Fibroblast of peridontal ligament (primary cell): Measurements from ENCODE around the gene SUN1.
"Not testable (repeated sequence)": the region's sequence is repeated elsewhere in the genome, so short reads cannot be mapped to it uniquely, and the experiment has no call there.

Experiments
- DNase-seq: peaks from one replicate; pipeline ENCODE4 v3.0.0-alpha.2; 2010; ENCODE audit errors: extremely low read depth

SUN1 gene

DNA sequence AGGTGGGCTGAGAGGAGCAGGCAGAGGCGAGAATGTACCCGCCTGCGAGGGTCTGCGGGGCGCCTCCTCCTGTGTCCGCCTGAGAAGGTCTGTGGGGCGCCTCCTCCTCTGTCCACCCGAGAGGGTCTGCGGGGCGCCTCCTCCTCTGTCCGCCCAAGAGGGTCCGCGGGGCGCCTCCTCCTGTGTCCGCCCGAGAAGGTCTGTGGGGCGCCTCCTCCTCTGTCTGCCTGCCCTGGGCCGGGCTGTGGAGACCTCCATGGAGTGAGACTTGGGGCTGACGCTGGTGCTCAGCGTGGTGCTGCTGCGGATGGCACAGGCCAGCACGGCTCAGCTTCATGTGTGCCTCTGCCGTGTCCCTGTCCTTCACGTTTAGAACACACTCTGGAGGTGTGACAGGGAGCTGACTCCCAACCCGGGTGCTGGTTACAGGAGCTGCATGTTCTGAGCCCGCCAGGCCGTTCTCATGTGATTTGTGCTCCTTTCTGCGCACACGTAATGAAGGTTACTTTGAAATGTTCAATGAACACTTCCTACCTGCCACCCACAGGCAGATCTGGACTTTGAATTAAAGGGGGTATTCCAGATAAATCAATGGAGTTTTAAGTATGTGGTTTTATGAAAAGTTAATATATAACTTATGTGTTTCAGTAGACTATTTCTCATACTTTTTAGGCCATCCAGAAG lies 23.6 kb downstream of the SUN1 start:
- DNase-seq = no peak

DNA sequence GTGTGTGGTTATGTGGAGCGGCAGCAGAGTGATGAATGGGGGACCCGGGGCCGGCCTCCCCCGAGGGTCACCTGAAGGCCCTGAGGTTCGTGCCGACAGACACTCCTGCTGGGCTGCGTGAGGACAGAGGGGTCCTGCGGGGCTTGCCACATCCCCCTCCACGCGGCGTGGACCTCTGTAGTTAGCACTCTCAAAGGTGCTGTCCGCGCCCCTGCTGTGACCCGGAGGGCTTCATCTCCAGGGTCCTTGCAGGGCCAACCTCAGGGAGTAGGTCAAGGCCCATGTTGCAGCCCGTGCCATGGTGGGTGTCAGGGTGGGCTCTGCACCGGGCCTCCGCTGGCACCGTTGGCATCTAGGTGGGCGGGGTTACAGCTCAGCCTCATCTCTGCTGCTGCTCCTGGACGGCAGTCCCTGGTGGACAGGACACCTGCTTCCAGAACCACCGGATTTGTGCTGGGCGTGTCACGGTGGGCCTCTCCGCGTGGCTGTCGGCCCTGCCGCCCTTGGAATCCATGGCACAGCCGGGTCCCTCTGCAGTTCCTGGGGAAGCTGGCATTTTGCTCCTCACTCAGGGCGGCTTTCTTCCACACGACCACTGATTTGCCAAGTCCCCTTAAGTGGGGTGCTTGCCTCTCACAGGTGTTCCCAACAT lies 24.3 kb downstream of the SUN1 start:
- no peak for DNase-seq

DNA sequence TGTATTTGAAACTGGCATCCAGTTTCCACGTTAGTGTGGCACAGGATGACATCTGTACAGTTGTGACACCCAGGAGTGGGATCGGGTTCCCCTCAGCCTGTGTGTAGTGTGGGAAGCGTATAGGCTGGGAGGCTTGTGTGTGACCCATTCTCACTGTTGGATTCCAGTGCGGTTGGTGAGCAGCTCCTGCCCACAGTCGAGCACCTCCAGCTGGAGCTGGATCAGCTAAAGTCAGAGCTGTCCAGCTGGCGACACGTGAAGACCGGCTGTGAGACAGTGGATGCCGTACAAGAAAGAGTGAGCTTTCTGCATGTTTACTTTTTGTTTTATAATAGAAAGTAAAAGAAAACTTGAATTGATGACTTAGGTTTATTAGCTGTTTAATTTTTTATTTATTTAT lies 25.4 kb downstream of the SUN1 start:
- no peak for DNase-seq

DNA sequence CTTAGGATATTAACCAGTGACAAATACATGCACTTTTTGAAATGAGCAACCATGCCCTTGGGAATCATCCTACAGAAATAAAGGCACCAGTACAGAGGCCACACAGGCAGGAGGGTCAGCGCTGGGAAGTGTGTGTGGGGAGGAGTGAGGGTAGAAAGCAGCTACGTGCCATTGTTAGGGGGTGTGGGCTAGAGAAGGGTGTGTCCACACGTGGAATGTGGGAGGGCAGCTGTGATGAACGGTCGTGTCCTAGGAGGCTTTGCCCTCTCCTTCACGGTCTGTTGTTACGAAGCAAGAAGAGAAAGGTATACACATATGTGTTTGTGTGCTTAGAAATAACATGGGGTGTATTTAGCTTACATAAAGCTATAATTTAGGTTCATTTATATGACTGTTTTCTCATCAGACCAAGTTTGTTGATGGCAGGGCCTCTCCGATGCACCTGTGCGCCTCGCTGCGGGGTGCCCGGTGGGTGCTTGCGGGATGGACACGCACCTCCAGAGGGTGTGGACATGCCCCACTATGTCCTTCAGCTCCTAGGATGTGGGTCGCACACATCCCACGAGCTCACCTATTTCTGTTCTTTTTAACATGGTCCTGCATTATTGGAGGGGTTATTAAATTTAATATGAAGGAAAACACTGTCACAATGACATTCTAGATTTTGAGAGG lies 27.2 kb downstream of the SUN1 start:
- DNase-seq = no peak

DNA sequence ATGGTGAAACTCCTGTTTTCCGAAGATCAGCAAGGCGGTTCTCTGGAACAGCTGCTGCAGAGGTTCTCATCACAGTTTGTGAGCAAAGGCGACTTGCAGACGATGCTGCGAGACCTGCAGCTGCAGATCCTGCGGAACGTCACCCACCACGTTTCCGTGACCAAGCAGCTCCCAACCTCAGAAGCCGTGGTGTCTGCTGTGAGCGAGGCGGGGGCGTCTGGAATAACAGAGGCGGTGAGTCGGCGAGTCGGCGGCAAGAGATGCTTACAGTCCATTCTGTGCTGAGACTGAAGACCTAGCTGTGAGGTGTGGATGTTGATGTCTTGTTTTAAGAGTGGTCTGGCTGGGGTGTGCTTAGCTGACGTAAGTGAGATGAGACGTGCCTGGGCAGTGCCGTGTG lies 27.9 kb downstream of the SUN1 start:
- no peak for DNase-seq

DNA sequence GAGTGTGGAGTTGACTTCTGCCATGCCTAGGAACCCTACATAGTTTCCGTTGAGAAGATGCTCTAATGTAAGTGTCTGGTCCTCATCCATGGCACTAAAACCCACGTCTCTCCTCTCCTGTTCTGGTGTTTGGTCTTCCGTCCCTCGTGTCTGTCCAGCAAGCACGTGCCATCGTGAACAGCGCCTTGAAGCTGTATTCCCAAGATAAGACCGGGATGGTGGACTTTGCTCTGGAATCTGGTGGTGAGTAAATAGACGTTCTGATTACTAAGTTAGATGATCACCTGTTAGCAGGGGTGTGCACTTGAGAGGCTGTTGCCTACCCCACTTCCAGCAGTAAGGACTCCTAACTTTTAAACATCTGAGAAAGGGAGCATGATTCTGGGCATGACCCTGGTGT lies 28.9 kb downstream of the SUN1 start:
- no peak for DNase-seq

DNA sequence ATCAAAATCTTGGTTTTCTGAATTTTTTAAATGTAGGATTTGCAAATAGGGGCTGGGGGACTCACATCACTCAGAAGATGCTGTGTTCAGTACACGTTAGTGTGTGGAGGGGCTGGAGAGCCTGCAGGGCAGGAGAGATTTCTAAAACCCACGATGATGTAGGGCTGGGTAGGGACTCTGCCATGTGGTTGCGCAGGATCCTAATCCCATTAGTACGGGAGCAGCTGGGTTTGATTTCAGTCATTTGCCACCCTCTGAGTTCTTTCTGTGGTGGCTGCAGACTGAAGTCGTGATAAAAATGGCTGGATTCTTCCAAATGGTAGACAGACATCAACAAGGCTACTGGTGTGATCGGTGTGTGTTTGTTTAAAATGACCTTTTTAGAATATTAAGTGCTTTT lies 29.9 kb downstream of the SUN1 start:
- no peak for DNase-seq

DNA sequence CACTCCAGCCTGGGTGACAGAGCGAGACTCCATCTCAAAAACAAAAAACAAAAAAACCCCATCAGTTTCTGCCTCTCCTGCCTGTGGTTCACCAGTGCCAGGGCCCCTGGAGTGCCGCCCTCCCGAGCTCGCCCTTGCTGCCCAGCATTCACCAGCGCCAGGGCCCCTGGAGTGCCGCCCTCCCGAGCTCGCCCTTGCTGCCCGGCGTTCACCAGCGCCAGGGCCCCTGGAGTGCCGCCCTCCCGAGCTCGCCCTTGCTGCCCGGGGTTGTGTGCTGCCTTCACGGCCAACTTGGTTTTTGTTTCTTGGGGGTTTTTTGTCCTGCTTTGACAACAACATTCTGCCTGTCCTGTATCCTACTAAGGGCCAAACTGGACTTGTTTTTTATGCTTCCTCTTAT lies 30.8 kb downstream of the SUN1 start:
- DNase-seq = no peak

DNA sequence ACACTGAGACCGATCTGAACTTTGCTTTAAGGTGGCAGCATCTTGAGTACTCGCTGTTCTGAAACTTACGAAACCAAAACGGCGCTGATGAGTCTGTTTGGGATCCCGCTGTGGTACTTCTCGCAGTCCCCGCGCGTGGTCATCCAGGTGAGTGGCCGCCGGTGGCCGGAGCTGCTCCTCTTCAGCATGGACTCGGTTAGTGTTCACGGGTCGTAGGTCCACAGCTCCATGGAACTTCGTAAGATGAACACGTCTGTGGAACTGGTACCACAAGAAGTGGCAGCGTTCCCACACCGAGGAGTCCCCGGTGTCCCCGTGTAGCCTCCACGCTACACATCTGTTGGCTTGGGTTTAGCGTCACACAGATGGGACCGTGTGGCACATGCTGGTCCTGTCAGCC lies 33.6 kb downstream of the SUN1 start:
- no peak for DNase-seq

DNA sequence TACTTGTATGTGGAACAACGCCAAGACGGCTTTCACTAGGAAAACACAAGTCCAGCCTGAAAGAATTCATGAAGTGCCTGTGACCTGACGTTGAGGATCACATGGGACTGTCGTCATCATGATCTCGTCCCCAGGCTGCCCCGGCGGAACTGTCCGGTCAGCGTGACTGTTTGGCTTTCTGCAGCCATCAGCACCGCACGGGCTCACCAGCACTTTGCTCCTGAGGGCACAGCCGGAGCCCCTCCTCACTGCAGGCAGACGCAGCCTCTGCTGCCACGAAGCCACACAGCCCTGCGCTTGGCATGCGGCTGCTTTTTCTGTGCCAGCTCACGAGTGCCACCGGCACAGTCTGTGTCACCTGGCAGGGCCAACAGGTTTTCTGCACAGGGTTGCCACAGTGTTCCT lies 34.7 kb downstream of the SUN1 start:
- DNase-seq = peak; percentile 59

DNA sequence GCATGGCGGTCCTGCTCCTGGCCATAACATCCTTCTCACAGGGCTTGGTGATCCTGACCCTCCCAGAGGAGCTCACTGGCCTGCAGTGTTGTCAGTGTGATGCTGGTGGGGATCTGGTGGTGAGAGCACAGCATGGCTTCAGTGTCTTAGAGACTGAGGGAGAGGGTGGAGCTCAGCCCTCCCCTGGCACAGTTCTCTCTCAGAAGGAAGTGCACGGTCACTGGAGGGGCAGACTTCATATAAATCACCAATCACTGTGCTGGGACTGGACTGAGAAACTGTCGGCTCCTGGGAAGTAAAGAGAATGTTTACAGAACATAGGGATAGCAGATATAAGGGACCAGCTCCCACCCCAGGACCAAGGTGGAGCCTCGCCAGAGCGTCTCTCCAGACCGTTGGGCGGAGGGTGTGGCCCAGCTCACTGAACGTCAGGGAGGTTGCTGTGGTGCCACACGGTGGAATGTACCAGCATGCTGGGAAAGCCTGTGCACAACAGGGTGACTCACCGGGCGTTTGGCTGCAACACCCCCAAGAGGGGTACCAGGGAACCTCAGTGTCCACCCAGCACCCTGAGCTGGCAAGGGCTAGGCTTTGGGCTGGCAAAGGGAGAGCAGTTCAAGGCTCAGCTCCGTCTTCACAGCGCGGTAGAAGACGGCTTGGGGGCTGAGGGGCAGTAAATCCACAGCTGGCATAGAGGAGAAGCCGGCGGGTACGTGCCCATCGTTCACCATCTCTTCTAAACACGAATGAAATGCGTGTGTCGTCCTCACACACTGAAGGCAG lies 35.3 kb downstream of the SUN1 start:
- peak; percentile 33 for DNase-seq

DNA sequence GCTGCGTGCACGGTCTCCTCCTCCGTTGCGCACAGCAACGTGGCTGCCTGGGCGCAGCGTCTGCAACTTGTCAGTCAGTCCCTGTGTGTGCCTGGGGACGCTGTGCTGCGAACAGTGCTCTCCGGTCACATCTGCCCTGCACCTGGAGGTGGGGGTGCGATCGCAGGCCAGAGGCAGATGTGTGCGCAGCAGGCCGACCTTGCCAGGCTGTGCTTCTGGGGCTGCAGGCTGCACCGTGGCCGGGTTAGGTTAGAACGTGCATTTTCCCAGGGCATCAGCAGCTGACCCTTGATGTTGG lies 35.9 kb downstream of the SUN1 start:
- DNase-seq = no peak

DNA sequence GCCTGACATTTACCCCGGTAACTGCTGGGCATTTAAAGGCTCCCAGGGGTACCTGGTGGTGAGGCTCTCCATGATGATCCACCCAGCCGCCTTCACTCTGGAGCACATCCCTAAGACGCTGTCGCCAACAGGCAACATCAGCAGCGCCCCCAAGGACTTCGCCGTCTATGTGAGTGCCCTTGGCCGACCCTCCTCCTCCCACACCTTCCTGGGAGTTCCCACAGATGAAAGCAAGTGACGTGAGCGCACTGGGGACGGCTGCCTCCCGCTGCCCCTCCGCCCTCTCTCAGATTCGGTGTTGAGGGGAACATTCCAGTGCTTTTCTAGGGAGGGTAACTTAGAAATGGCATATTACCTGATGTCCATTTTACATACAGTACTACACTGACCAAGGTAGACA lies 37.1 kb downstream of the SUN1 start:
- DNase-seq = no peak

DNA sequence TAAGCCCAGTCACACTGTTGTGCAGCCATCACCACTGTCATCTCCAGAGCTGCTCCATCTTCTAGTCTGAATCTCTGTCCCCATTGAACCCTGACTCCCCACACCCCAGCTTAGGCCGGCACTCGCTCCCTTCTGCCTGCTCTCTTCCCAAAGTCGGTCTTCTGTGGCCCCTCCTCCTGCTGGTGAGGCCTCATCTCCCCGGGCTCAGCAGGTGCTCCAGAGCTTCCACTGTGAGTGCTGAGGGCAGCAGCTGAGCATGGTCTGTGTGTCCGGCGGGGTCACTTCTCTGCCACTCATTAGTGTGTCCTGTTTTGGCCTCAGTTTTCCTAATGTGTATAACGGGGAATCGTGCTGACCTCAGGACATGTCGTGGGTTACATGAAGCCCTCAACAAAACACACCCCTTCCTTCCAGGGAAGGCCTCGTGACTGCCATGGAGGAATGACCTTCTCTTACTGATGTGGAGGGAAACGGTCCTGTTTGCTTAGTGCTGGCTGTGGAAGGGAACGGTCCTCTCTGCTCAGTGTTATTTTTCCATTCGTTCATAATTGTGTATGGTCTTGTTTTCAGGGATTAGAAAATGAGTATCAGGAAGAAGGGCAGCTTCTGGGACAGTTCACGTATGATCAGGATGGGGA lies 39.7 kb downstream of the SUN1 start:
- no peak for DNase-seq

DNA sequence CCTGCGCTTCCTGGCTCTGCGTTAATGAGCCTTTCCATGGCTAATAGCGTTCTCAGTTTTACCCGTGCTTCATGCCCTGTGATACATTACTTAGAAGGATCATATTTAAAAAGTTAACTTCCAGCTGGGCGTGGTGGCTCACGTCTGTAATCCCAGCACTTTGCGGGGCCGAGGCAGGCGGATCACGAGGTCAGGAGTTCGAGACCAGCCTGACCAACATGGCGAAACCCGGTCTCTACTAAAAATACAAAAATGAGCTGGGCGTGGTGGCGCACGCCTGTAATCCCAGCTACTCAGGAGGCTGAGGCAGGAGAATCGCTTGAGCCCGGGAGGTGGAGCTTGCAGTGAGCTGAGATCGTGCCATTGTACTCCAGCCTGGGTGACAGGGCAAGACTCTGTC lies 40.4 kb downstream of the SUN1 start:
- not testable (repeated sequence) for DNase-seq

DNA sequence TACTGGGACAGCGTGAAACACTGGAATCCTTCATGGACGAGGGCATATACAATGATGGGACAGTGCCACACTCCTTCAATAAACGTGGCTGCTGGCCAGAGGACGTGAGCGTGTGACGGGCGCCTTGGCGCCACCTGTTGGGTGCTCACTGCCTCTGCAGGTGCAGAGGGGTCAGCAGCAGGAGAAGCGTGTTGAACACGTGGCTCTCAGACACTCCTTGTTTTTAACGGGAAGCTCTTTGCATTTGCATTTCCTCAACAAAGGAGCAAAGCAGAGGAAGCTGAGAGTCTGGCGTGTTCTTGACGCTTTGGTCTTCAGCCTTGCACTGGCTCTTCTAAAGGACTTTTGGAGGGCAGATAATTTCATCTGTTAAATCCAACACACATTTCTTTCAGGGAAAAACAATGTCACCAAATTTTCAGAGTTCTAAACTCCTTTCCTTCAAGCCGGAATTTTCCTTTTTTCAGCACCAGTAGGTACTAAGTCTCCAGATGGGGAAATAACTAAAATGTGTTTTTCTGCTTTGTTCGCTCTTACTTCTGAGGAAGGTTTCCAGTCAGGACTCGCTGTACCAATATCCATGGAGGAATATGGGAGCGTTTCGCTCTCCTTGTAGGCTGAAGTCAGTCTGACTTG lies 41.2 kb downstream of the SUN1 start:
- DNase-seq = peak; percentile 70

DNA sequence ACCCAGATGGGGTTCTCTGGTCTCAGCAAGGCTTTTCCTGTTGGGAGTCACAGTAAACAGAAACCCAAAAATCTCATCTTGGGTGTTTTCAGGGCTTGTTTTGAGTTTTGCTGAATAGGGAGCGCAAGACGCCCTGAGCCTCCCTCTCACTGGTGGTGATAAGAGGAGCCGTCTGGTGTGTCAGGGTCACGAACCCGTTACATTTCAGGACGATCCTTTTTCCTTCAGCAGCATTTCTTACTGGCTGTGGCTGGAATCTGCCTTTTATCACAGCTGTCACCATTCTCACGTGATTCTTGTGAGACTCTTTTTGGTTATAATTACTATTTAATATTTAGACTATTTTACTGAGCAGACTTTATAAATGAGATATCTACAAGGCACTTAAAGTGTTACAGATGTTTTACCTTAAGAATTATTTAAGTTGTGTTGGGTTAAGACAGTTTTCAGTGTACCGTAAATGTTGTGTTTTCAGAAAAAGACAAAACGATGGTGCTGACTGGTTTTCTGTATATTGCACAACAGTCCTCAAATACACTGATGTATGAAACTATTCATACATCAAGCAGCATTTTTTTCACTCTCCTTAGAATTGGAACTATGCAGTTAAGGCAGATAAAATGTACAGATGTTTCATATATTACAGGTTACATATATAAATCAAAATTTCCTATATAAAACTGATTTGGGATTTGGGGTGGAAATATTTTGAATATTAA lies 41.9 kb downstream of the SUN1 start:
- DNase-seq = no peak

DNA sequence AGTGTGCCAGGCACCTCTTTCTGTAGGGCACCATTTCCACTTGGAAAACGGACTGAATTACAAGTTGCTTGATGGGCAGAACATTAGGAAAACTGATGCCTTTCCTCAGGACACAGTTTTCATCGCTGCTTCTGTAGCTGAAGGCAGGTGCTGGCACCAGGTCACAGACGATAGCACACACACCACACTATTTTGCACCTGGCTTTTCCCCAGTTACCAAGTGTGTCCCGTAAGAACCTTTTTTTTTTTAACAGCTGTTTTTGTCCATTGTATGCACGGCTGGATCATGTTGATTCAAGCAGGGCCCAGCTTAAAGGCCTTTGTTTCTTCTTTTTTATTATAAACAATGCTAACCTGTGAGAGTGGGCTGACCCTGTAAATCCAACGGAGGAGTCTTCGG lies 42.8 kb downstream of the SUN1 start:
- DNase-seq = no peak

DNA sequence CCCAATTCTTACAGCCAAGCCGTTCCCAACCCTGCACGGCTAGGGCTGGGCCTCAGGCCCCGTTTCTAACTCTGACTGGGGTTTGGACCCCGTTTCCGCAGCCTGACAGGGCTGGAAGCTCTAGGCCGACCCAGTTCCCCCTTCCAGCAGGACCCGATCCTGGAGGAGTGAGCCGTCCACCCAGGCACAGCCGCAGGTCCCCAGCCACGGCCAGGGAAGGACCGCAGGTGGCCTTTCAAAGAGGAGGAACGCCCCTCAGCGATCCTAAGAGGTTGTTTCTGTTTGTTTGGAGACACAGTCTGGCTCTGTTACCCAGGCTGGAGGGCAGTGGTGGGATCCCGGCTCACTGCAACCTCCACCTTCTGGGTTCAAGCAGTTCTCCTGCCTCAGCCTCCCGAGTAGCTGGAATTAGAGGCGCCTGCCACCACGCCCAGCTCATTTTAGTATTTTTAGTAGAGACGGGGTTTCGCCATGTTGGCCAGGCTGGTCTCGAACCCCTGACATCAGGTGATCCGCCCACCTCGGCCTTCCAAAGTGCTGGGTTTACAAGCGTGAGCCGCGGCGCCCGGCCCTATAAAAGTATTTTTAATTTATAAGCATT lies 43.3 kb downstream of the SUN1 start:
- no peak for DNase-seq

DNA sequence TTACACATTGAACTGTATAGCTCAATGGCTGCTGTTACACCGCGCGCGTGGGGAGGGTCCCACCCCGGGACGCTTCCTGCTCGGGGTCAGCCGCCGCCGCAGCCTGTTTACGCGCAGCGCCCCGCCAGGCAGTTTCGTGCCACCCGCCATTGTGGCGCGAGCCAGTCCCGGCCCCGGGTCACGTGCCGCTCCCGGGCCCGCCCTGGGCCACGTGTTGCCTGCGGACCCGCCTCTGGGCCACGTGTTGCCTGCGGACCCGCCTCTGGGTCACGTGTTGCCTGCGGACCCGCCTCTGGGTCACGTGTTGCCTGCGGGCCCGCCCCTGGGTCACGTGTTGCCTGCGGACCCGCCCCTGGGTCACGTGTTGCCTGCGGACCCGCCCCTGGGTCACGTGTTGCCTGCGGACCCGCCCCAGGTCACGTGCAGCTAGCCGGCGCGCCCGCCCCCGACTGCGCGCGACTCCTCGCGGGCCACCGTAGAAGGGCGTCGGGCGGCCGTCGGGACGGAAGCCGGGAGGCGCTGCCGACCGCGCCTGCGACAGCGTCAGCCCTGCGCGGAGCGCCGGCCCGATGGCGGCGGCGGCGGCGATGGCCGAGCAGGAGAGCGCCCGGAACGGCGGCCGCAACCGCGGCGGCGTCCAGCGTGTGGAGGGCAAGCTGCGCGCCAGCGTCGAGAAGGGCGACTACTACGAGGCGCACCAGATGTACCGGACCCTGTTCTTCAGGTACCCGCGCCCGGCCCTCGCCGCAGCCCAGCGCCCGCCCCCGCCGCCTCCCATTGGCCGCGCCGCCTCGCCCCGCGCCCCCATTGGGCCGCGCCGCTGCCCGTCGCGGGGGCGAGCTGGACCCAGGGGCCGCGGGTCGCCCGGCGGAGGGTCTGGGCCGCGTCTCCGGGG lies 44.0 kb downstream of the SUN1 start, which contains the start of gene GET4:
Gene GET4, plus strand, starts transcription at position 478 of the 895 bp plus-strand sequence. Its CDS starts 92 bp downstream, at position 570.
- DNase-seq = peak; percentile 91
